ENCODE data around the gene TRIM50. TPM values are rescaled to one million over a fixed set of nuclear protein-coding genes. Genes with fewer than 3 reads are reported as not detected.
A peak's percentile ranks its signal among the peaks of the same experiment; 100 is the strongest.

TRIM50 gene
- total and polyA plus RNA-seq, 2 of the 13 experiments (the other 11 are each of a cell fraction or from before 2014, with no cell fraction given), result 4.2 to 24.5 TPM

- TF ChIP-seq SMC3 (IDR thresholded peaks at IDR 0.05; ENCODE audit: low read length) (peak; percentile 52; the same call in 1 of the 2 replicates), TEAD3 (CRISPR knock-in tag; optimal IDR thresholded peaks at IDR 0.05; ENCODE audit: borderline replicate concordance) (peak; percentile 7), HNRNPLL (IDR thresholded peaks at IDR 0.05; ENCODE audit: low read depth, low read length, poor library complexity, severe bottlenecking) (peak; percentile 30), KDM5B (CRISPR knock-in tag; IDR thresholded peaks at IDR 0.05; ENCODE audit: borderline replicate concordance) (0 out of 2 replicates have a peak, but pooled peaks have one; percentile 61), RBFOX2 (IDR thresholded peaks at IDR 0.05; ENCODE audit: low read depth, low read length) (peak; percentile 63), MYC (CRISPR knock-in tag; IDR thresholded peaks at IDR 0.05; ENCODE audit: borderline replicate concordance) (peak; percentile 56; the same call in 1 of the 2 replicates), ZNF724P (CRISPR knock-in tag; IDR thresholded peaks at IDR 0.05; ENCODE audit: borderline replicate concordance) (0 out of 2 replicates have a peak, but pooled peaks have one; percentile 67), PITX1 (CRISPR knock-in tag; IDR thresholded peaks at IDR 0.05) (peak; percentile 23; the same call in 1 of the 2 replicates), ZNF710 (CRISPR knock-in tag; IDR thresholded peaks at IDR 0.05; ENCODE audit: borderline replicate concordance) (0 out of 2 replicates have a peak, but pooled peaks have one; percentile 72), ZNF552 (CRISPR knock-in tag; IDR thresholded peaks at IDR 0.05; ENCODE audit: borderline replicate concordance) (0 out of 2 replicates have a peak, but pooled peaks have one; percentile 26), HIVEP1 (CRISPR knock-in tag; IDR thresholded peaks at IDR 0.05) (0 out of 2 replicates have a peak, but pooled peaks have one; percentile 22), RAD21 (CRISPR knock-in tag; IDR thresholded peaks at IDR 0.05) (peak; percentile 81), ZNF160 (CRISPR knock-in tag; IDR thresholded peaks at IDR 0.05) (peak; percentile 63; the same call in 1 of the 2 replicates), ZBTB7B (CRISPR knock-in tag; IDR thresholded peaks at IDR 0.05) (peak; percentile 60; the same call in 1 of the 2 replicates), RXRA (CRISPR knock-in tag; IDR thresholded peaks at IDR 0.05) (peak; percentile 32; the same call in 1 of the 2 replicates), ATF7-NPFF (CRISPR knock-in tag; IDR thresholded peaks at IDR 0.05; ENCODE audit: low read depth) (0 out of 2 replicates have a peak, but pooled peaks have one; percentile 38)
- TF ChIP-seq, protein P1, sequence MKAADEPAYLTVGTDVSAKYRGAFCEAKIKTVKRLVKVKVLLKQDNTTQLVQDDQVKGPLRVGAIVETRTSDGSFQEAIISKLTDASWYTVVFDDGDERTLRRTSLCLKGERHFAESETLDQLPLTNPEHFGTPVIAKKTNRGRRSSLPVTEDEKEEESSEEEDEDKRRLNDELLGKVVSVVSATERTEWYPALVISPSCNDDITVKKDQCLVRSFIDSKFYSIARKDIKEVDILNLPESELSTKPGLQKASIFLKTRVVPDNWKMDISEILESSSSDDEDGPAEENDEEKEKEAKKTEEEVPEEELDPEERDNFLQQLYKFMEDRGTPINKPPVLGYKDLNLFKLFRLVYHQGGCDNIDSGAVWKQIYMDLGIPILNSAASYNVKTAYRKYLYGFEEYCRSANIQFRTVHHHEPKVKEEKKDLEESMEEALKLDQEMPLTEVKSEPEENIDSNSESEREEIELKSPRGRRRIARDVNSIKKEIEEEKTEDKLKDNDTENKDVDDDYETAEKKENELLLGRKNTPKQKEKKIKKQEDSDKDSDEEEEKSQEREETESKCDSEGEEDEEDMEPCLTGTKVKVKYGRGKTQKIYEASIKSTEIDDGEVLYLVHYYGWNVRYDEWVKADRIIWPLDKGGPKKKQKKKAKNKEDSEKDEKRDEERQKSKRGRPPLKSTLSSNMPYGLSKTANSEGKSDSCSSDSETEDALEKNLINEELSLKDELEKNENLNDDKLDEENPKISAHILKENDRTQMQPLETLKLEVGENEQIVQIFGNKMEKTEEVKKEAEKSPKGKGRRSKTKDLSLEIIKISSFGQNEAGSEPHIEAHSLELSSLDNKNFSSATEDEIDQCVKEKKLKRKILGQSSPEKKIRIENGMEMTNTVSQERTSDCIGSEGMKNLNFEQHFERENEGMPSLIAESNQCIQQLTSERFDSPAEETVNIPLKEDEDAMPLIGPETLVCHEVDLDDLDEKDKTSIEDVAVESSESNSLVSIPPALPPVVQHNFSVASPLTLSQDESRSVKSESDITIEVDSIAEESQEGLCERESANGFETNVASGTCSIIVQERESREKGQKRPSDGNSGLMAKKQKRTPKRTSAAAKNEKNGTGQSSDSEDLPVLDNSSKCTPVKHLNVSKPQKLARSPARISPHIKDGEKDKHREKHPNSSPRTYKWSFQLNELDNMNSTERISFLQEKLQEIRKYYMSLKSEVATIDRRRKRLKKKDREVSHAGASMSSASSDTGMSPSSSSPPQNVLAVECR (CRISPR knock-in tag; IDR thresholded peaks at IDR 0.05; ENCODE audit: borderline replicate concordance), result peak; percentile 41; the same call in 1 of the 2 replicates
- TF ChIP-seq, protein P2, sequence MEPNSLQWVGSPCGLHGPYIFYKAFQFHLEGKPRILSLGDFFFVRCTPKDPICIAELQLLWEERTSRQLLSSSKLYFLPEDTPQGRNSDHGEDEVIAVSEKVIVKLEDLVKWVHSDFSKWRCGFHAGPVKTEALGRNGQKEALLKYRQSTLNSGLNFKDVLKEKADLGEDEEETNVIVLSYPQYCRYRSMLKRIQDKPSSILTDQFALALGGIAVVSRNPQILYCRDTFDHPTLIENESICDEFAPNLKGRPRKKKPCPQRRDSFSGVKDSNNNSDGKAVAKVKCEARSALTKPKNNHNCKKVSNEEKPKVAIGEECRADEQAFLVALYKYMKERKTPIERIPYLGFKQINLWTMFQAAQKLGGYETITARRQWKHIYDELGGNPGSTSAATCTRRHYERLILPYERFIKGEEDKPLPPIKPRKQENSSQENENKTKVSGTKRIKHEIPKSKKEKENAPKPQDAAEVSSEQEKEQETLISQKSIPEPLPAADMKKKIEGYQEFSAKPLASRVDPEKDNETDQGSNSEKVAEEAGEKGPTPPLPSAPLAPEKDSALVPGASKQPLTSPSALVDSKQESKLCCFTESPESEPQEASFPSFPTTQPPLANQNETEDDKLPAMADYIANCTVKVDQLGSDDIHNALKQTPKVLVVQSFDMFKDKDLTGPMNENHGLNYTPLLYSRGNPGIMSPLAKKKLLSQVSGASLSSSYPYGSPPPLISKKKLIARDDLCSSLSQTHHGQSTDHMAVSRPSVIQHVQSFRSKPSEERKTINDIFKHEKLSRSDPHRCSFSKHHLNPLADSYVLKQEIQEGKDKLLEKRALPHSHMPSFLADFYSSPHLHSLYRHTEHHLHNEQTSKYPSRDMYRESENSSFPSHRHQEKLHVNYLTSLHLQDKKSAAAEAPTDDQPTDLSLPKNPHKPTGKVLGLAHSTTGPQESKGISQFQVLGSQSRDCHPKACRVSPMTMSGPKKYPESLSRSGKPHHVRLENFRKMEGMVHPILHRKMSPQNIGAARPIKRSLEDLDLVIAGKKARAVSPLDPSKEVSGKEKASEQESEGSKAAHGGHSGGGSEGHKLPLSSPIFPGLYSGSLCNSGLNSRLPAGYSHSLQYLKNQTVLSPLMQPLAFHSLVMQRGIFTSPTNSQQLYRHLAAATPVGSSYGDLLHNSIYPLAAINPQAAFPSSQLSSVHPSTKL (CRISPR knock-in tag; IDR thresholded peaks at IDR 0.05), result 0 out of 2 replicates have a peak, but pooled peaks have one; percentile 18
Observed at GRCh38 chr7:73324081-73324845, 3.6 kb downstream of the TRIM50 start (continued).
